OCI-M2 (cell line): Measurements from ENCODE around the gene RWDD4.

ENCODE experiments used
- DNase-seq: peaks from one replicate; lab custom pipeline; 2025; ENCODE audit not compliant: unreplicated experiment; lab: John Stamatoyannopoulos, UW

RWDD4 gene

DNA sequence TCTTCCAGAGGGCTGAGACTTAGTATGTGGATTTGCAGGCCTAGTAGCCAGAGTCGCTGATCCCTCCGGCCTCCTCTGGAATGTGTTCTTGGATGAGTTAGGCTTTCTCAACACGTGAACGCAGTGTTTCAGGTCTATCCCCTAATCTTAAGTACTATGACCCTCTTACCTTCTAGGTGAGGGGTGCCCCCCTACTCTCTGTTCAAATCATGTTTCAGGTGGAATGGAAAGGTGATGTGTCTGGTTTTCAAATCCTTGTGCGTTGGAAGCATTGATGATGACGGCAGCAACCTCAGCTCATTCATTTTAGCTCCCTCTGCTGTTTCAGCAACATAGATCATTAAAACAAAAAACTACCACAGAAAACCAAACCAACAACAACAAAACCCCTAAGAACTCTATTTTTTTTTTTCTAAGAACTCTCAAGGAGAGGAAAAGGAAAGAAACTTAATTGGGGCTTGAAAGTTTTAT, 56.4 kb downstream of the RWDD4 start:
- no peak for DNase-seq

- no peak for DNase-seq
Measured at GRCh38 chr4:183601381-183601780, 57.6 kb downstream of the RWDD4 start.

DNA sequence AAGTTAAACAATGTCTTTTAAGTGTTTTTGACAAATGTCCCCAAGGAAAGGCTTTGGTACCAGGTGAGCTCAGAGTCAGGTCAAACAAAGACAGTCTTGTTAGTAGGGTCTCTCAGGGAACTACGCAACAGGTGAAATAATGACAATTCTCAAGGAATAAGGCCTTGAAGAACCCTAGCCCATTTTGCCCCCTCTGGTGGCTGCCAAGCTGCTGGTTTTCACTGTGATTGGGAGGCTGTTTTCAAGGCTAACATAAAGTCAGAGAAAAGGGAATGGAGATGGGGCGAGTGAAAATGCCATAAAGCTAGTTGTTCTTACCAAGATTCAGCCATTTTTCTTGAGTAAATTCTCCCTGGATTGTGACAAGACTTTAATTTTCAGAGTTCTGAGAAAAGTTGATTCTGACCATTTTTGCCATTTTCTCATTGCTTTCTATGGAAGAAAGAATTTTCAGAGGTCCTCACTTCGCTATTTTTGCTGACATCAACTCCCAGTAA, 58.7 kb downstream of the RWDD4 start:
- no peak for DNase-seq

- DNase-seq: no peak
Measured at GRCh38 chr4:183599690-183600089, 59.3 kb downstream of the RWDD4 start.

DNA sequence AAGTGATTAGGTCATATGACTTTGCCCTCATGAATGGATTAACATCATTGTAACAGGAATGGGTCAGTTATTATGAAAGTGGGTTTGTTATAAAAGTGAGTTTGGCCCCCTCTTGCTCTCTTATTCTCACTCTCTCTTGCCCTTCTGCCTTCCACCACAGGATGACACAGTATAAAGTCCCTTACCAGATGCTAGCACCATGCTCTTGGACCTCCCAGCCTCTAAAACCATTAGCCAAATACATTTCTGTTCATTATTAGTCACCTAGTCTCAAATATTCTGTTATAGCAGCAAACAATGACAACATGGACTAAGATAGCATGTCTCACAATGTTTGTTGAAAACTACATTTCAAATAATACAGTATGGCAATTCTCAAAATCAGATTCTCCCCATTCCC, 59.7 kb downstream of the RWDD4 start:
- no peak for DNase-seq

GRCh38 chr4:183596067-183596757, 62.8 kb downstream of the RWDD4 start:
- DNase-seq: no peak

GRCh38 chr4:183594823-183595222, 64.2 kb downstream of the RWDD4 start:
- no peak for DNase-seq

DNA sequence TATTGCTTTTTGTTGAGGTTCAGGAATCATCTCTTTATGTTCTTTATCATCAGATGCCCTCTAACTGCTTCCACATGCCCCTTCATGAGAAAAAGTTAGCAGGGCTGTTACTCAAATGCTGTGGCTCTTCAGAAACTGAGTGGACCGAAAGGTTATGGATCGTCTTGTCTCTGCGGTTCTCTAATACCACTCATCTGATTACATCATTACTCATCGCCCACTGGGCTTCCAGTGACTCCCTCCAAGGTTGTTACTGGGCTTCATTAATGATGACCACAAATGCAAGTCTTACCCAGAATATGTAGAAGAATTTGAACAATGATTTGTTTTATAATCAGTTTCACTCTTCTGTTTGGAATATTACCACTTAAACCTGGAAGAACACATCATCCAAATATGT, 67.7 kb downstream of the RWDD4 start:
- no peak for DNase-seq
